Skeletal muscle tissue (tissue), 4 donors: ENCODE data around the gene ADCY7. TPM values are rescaled to one million over a fixed set of nuclear protein-coding genes. Genes with fewer than 3 reads are reported as not detected.

Source experiments
- H3K27ac ChIP-seq: one replicate; pipeline ENCODE4 v1.7.0; 2013; ENCODE audit warnings: mild to moderate bottlenecking, low read depth, low read length, inconsistent platforms
- H3K27me3 ChIP-seq, 3 donors: one replicate each; pipeline ENCODE4 v1.7.0; 2013; ENCODE audit warnings: low read length in 3 of 3; ENCODE audit not compliant: control insufficient read depth in 3 of 3, insufficient read depth in 3 of 3
- H3K36me3 ChIP-seq, 3 donors: one replicate each; pipeline ENCODE4 v1.7.0; 2013; ENCODE audit warnings: low read length in 3 of 3; ENCODE audit not compliant: control insufficient read depth in 3 of 3, insufficient read depth in 3 of 3
- H3K4me1 ChIP-seq, 3 donors: one replicate each; pipeline ENCODE4 v1.7.0; 2013; ENCODE audit warnings: low read length in 3 of 3, mild to moderate bottlenecking in 3 of 3; ENCODE audit not compliant: control insufficient read depth in 3 of 3, insufficient read depth in 3 of 3
- H3K4me3 ChIP-seq, 3 donors: one replicate each; pipeline ENCODE4 v1.7.0; 2013; ENCODE audit warnings: low read length in 3 of 3
- H3K9ac ChIP-seq, 3 donors: one replicate each; pipeline ENCODE4 v1.7.0; 2013; ENCODE audit warnings: low read length in 3 of 3, mild to moderate bottlenecking in 3 of 3, moderate library complexity in 2 of 3, low read depth in 1 of 3
- H3K9me3 ChIP-seq, 3 donors: one replicate each; pipeline ENCODE4 v1.7.0; 2013; ENCODE audit warnings: low read length in 3 of 3; ENCODE audit not compliant: control insufficient read depth in 3 of 3
- total RNA-seq: library from RNA; depleted of rRNA; stranded (reverse); fragments of >200 nt; gene quantifications from one replicate; pipeline ENCODE4 v1.2.3, GENCODE V29; 2014
- donor health status: Osteomylitis.

Gene ADCY7
- total RNA-seq = 9.4 TPM

DNA sequence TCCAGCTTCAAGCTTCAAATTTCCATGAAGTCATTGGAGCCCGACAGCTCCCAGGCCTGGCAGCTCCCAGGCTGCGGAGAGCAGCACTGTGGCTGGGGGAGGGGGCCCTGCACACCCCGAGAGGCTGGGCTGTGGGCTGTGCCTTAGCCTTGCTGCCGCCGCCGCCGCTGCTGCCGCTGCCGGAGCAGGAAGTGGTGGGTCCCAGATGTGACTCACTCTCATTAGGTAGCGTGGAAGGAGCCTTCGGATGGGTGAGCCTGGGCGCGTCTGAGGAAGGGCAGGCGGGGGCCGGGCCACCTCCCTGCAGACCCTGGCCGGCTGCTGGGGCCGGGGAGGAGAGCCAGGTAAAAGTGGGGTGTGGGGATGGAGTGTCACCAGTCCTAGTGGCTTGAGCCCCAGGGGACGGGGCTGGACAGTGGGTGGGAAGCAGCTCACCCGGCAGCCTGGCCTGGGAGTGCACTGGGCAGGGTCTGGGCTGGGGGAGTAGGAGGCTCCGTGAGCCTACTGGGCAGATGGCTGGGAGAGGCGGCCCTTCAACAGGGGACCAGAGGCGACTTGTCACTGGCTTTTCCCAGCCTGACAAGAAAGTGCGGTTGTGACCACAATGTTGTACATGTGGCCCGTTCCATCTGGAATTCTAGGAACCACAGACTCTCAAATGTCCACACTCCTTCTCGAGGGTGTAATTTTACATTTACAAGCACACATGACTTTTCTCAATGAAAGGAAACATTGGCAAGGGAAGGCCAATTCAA, at the start of gene ADCY7:
TSS of gene ADCY7 (plus strand) at position 215 of the 755 bp plus-strand sequence. CDS start 21,629 bp downstream, outside the sequence.
- Histone ChIP-seq H3K9me3 (no peaks in the 10 kb centered on the region), H3K9ac (peak within 1 kb of the TSS; percentile 50 to 57 (median 50)), H3K4me3 (peak within 1 kb of the TSS; percentile 43 to 60 (median 59))

DNA sequence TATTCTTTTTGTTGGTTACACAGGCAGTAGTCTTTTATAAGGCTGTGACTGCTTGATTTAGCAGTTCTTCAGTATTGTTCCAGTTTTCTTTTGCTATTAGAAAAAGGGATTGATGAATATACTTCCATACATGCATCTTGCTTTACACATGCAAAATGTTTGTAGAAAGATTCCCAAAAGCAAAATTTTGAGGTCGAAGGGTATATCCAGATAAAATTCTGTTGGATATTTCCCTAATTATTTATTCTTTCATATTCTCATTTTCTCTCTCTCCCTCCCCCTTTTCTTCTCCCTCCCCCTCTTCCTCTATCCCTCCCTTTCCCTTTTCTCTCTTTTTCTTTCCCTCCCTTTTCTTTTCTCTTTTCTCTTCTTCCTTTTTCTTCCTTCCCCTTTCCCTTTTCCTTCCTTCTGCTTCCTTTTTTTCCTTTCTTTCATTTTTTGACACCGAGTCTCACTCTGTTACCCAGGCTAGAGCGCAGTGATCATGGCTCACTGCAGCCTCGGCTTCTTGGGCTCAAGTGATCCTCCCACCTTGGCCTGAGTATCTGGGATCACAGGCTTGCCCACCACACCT, 46.9 kb upstream of the ADCY7 start:
- H3K27ac ChIP-seq = no peak overlapping the region
- H3K4me1 ChIP-seq = no peaks in the 10 kb centered on the region
- no peaks in the 10 kb centered on the region for H3K9me3 ChIP-seq
- no peaks in the 10 kb centered on the region for H3K27me3 ChIP-seq
- peaks cover 10 to 28% (median 21%) of the 10 kb centered on the region in 3 donors for H3K36me3 ChIP-seq
- H3K4me3 ChIP-seq = no peak overlapping the region
- H3K9ac ChIP-seq = no peak overlapping the region

More for the DNA sequence above, at the start of gene ADCY7:
- Histone ChIP-seq H3K27ac (peak within 1 kb of the TSS; percentile 30), H3K4me1 (peaks cover 2 to 18% (median 9%) of the 10 kb centered on the region in 3 donors), H3K36me3 (no peaks in the 10 kb centered on the region), H3K27me3 (peaks cover 0 to 14% (median 4%) of the 10 kb centered on the region in 3 donors)

DNA sequence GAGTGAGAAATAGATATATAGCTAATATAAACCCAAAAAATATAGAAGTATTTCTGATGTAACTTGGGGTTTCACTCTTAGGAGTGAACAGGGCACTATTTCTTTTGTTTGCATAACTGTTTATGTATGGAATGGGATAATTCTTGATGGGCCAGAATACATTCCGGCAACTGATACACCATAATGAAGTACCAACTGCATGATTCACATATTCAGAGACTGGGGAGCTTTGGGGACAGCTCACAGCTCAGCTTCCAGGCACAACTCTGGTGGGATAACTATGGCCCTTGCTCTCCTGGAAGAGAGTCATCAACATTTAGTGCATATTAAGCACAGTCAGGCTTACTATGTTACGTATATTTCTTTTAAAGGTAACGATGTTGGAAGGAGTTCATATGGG, 42.1 kb upstream of the ADCY7 start:
- no peaks in the 10 kb centered on the region for H3K4me1 ChIP-seq
- H3K27ac ChIP-seq = no peak overlapping the region
- H3K9ac ChIP-seq = no peak overlapping the region
- H3K36me3 ChIP-seq = peaks cover 14 to 35% (median 34%) of the 10 kb centered on the region in 3 donors
- no peaks in the 10 kb centered on the region for H3K27me3 ChIP-seq
- H3K9me3 ChIP-seq = no peaks in the 10 kb centered on the region
- H3K4me3 ChIP-seq = no peak overlapping the region

DNA sequence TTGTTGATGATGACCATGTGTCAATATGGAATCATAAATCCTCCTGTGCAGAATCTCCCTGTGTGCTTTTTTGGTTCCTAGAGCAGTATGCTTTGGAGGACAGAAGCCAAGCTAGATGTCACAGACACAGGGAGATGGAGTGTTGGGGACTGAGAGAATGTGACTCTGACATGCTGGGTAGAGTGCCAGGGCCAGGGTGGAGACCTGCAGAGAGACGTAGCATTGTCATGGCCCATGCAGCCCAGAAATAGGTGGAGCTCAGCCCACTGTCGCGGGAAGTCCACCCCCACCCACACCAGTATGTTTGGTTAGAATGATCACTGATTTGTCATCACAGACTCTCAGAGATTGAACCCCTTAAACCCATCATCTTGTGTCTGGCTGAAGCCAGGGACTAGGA, 39.2 kb upstream of the ADCY7 start:
- Histone ChIP-seq H3K27me3 (no peaks in the 10 kb centered on the region), H3K9me3 (no peaks in the 10 kb centered on the region), H3K36me3 (peaks cover 12 to 41% (median 35%) of the 10 kb centered on the region in 3 donors), H3K27ac (no peak overlapping the region), H3K9ac (no peak overlapping the region), H3K4me1 (no peaks in the 10 kb centered on the region), H3K4me3 (no peak overlapping the region)

DNA sequence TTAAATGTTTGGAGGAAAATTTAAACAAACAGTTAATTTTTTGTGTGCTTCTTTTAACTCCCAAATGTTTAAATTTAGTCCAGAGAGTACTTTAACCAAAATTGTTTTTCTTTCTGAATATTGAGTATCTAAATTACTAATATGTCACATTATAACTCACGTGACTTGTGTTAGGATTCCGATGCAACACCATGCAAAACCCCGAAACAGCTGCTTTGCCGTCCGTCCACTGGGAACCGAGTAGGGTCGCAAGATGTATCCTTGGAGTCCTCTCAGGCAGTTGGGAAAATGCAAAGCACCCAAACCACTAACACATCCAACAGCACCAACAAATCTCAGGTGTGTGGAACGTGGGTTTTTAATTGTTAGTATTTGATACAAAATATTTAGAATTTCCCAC, 38.7 kb upstream of the ADCY7 start:
- Histone ChIP-seq H3K9me3 (no peaks in the 10 kb centered on the region), H3K9ac (no peak overlapping the region), H3K27ac (no peak overlapping the region), H3K36me3 (peaks cover 12 to 39% (median 35%) of the 10 kb centered on the region in 3 donors), H3K4me3 (no peak overlapping the region), H3K27me3 (no peaks in the 10 kb centered on the region), H3K4me1 (no peaks in the 10 kb centered on the region)

DNA sequence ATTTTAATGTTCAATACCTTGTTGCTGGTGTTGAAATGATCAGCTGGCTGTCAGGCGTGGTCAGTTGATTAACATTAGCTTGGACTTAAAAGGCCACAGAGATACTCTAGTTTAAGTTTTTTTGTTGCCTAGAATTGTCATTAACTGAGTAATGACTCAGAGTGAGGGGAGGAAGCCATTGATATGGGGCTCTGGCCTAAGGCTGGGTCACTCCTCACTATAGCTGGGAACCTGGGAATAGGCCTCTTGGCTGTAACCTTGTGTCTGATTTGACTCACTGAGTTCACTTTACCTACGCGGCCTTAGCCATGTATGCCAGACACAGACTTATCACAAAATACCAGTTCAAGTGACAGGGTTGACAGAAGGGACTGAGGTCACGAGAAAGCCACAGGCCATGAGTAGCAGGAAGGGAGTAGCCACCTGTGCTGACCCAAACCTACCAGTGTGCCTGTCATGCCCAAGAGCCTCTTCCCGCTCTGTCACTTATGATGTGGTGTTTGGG, 37.9 kb upstream of the ADCY7 start:
- Histone ChIP-seq H3K9me3 (no peaks in the 10 kb centered on the region), H3K36me3 (peaks cover 12 to 38% (median 35%) of the 10 kb centered on the region in 3 donors), H3K27me3 (no peaks in the 10 kb centered on the region), H3K4me1 (no peaks in the 10 kb centered on the region), H3K9ac (no peak overlapping the region), H3K27ac (no peak overlapping the region), H3K4me3 (no peak overlapping the region)

DNA sequence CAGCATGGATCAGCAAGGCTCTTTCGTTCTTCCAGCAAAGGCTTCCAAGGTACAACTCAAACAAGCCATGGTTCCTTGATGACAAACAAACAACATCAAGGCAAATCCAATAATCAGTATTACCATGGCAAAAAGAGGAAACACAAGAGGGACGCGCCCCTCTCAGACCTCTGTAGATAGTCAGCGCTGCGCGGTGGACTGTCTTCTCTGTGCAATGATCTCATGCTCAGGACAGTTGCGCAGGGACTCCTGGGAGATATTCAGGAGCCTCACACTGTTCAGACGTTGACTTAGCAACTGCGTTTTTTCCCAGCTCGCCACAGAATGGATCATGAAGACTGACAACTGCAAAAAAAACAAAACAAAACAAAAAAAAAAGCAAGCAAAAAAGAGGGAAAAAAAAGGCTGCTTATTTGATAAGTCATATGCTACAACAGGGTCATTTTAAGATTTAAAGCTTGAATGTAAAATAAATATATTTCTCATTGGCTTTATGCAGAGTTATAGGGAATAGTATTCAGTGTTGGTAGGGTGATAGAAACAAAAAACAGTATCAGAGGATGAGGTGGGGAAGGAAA, 37.1 kb upstream of the ADCY7 start:
- no peak overlapping the region for H3K27ac ChIP-seq
- H3K36me3 ChIP-seq = peaks cover 12 to 38% (median 34%) of the 10 kb centered on the region in 3 donors
- H3K27me3 ChIP-seq = no peaks in the 10 kb centered on the region
- H3K4me1 ChIP-seq = no peaks in the 10 kb centered on the region
- H3K9me3 ChIP-seq = no peaks in the 10 kb centered on the region
- H3K4me3 ChIP-seq = no peak overlapping the region
- H3K9ac ChIP-seq = no peak overlapping the region

DNA sequence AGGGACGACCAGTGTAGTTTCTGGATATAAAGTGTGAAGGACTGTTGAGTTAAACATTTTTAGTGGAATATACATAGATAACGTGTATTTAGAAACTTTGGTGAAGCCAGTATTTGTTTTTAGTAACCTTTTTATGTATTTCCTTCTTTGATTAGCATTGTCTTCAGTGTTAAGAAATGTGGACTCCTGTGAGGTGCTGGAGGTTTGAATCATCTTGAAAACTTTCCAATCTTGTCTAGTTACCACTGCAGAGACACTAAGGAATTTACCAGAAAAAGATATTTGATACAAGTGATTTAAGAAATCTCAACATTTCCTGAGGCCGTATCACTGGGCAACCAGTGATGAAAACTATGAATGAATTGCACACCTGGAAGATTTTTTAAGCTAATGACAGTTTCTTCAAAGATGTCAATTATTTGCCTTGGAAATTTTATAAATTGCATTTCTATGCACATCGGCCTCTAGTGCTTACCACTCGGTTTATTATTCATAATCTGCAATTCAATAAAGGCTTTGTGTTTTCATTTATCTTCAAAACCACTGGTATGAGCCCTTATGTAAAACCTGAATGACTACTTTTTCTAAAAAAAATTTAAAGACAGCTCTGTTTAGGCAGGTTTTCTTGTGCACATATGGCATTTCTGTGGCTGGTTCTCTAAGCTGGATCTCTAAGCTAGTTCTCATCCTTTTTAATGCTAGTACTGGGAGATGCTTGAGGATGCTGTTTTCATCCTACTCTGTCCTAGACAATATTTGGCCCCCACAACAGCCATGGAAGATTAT, 31.4 kb upstream of the ADCY7 start:
- Histone ChIP-seq H3K9ac (no peak overlapping the region), H3K9me3 (no peaks in the 10 kb centered on the region), H3K4me1 (peaks cover 0 to 3% (median 2%) of the 10 kb centered on the region in 3 donors), H3K27me3 (no peaks in the 10 kb centered on the region), H3K4me3 (no peak overlapping the region), H3K27ac (no peak overlapping the region), H3K36me3 (peaks cover 0 to 3% (median 0%) of the 10 kb centered on the region in 3 donors)

DNA sequence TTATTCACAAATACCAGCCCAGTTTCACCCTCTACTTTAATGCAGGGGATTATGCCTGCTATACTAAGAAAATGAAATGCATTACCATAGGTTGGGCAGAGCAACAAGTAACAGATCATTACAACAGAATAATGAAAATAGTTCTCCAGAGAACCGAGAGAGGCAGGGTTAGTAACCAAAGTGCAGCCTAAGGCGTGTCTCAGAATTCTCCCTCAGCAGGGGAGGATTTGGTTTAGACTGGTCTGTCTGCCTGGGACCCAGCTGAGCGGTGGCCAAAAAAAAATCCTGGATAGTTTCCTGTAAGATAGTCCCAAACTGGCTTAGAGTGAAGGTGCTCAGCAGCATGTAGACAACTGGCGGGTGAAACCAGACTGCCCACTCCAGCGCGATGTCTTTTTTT, 30.8 kb upstream of the ADCY7 start:
- Histone ChIP-seq H3K9ac (no peak overlapping the region), H3K4me1 (peaks cover 0 to 3% (median 2%) of the 10 kb centered on the region in 3 donors), H3K27me3 (no peaks in the 10 kb centered on the region), H3K27ac (no peak overlapping the region), H3K9me3 (no peaks in the 10 kb centered on the region), H3K36me3 (no peaks in the 10 kb centered on the region), H3K4me3 (no peak overlapping the region)
